Fibroblast of the aortic adventitia (primary cell): ENCODE data around the gene RABGAP1L. TPM values are rescaled to one million over a fixed set of nuclear protein-coding genes. Genes with fewer than 3 reads are reported as not detected.
"Not testable (repeated sequence)": the region's sequence is repeated elsewhere in the genome, so short reads cannot be mapped to it uniquely, and the experiment has no call there.

Experiments
- DNase-seq: peaks from one replicate; pipeline ENCODE4 v3.0.0-alpha.2; 2010; ENCODE audit warnings: low read depth
- H3K4me3 ChIP-seq: 2 replicates; pipeline ENCODE4 v1.5.1; 2011; ENCODE audit warnings: low read depth, mild to moderate bottlenecking, control low read depth, low read length, moderate library complexity
- total RNA-seq: library from RNA; depleted of rRNA; stranded (reverse); fragments of >200 nt; gene quantifications from 2 replicates; pipeline ENCODE4 v1.2.3, GENCODE V29; 2012; ENCODE audit warnings: low replicate concordance
- TF ChIP-seq, protein P1 (sequence below): IDR thresholded peaks from 2 replicates; pipeline ENCODE4 v1.5.1; 2011; ENCODE audit warnings: mild to moderate bottlenecking, low read length, control low read depth, inconsistent platforms; ENCODE audit not compliant: insufficient read depth

Gene RABGAP1L
- total RNA-seq, 1 donor, result 39.9 TPM

DNA sequence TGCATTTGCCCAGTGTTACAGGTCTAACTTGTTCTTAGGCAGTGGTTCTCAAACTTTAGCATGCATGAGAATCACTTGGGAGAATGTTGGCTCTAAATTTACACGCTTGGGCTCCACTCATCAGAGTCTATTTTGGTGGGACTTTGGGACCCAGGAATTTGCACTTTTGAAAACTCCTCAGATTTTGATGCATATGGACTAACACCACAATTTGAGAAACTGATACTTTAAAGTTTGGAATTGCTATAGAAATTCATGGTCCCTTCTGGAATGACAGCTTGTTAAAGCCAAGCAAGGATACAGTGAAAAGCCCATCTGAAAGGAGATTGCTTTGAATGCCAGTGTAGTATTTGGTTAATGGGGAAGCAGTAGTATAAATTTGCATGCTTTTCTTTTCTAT is 320.0 kb downstream of the RABGAP1L start:
- no peak overlapping the region for H3K4me3 ChIP-seq
- no peak for DNase-seq
- TF ChIP-seq, protein P1, sequence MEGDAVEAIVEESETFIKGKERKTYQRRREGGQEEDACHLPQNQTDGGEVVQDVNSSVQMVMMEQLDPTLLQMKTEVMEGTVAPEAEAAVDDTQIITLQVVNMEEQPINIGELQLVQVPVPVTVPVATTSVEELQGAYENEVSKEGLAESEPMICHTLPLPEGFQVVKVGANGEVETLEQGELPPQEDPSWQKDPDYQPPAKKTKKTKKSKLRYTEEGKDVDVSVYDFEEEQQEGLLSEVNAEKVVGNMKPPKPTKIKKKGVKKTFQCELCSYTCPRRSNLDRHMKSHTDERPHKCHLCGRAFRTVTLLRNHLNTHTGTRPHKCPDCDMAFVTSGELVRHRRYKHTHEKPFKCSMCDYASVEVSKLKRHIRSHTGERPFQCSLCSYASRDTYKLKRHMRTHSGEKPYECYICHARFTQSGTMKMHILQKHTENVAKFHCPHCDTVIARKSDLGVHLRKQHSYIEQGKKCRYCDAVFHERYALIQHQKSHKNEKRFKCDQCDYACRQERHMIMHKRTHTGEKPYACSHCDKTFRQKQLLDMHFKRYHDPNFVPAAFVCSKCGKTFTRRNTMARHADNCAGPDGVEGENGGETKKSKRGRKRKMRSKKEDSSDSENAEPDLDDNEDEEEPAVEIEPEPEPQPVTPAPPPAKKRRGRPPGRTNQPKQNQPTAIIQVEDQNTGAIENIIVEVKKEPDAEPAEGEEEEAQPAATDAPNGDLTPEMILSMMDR, result no peak

DNA sequence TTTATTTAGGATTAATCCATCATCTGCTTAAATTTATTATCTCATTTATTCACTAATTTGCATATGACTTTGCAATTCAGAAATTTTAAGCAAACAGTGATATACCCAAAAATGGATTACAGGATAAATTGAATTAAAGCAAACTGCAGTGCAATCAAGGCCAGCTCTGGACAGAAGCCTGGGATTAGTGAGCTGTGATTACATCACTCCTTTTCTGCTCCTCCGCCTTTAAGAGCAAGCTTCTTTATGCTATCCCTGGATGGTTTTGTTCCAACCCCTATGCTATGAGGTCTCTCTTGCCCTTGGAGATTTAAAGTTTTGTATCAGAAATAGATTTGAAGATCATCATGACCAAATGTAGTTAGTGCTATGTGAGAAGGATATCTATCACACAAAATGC is 321.0 kb downstream of the RABGAP1L start:
- no peak overlapping the region for H3K4me3 ChIP-seq
- TF ChIP-seq, protein P1, result no peak
- DNase-seq, result peak; percentile 8

DNA sequence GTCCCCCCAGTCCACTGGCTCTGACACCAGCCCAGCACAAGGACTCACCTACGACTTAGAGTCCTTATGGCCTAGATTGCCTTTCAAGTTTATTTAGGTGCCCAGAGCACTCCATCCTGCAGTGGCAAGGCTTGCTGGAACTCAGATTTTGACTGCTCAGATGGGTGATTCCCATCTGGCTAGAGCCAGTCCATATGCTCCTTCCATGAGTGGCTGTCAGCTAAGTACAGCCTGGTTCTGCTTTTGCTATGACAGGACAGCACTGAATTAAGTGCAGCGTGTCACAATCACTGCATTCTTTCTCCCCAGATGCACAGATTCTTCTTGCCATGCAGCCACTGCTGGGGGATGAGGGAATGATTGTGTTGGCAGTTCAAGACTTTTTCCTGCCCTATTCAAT is 332.3 kb downstream of the RABGAP1L start:
- H3K4me3 ChIP-seq, result no peak overlapping the region
- no peak for DNase-seq
- TF ChIP-seq, protein P1, result no peak

DNA sequence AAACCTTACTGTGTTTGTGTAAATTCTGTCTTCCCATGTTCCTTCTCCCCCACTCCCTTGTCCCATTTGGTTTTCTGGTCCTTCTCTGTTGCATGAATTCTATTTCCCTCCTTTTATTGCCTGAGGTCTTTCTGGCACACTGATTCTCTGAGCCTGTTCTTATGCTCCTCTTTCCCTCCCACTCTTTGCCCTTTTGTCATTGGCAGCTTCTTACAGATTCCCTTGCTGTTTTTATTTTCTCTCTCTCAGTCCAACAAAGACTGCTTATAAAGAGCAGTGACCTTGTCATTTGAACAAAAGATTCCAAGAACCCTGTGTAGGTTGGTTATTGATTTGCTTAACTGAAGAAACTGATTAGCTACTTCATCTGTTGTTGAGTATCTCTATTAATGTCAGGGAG is 338.2 kb downstream of the RABGAP1L start:
- DNase-seq, result no peak
- TF ChIP-seq, protein P1, result no peak
- H3K4me3 ChIP-seq, result no peak overlapping the region

DNA sequence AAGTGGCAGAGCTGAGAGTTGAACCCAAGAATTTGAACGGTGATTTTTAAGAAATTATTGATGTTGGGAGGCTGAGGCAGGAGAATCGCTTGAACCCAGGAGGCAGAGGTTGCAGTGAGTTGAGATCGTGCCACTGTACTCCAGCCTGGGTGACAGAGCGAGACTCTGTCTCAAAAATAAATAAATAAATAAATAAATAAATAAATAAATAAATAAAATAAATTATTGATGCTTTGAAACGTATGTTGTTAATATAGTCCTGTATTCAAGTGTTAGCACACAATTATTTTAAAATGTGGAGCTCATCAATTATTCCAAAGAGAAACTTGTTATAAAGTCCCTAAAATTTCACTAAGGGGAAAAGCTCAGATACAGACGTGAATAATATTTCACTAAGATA is 357.4 kb downstream of the RABGAP1L start:
- DNase-seq, H3K4me3 ChIP-seq: not testable (repeated sequence)

DNA sequence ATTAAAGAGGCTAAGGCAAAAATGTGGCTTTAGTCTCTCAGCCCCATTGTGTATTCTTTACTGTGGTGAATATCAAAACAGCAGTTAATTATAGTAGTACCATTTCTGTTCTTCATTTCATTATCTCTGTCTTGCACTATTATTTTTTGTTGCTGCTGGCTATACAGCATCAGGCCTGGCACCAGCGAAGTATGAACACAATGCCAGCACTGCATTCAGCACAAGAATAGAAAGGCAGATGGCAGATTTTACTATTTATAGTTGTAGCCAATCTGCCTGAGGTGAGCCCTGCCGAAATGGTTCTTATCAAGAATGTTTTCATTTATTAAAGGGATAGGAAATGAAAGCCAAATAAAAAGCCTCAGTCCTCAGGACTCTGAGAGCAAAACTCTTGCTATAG is 360.5 kb downstream of the RABGAP1L start:
- DNase-seq, result no peak
- TF ChIP-seq, protein P1, result no peak
- no peak overlapping the region for H3K4me3 ChIP-seq

DNA sequence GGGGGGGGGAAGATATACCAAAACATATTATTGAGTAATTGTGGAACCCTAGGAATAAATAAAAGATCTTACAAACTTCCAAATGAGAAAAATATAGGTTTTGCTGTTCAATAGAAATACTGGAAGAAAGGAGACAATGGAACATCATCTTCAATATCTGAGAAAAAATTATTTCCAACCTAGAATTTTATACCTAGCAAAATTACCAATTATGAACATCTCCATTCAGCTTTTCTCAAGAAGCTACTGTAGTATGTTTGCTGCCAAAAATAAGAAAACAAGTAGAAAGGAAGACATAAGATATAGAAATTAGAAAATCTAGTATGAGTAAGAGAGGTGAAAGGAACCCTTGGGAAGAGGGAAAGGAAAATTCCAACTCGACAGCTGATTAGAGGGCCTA is 372.4 kb downstream of the RABGAP1L start:
- DNase-seq, result no peak
- TF ChIP-seq, protein P1, result no peak
- no peak overlapping the region for H3K4me3 ChIP-seq
